ENCODE measurements around the gene RRP8.

- TF ChIP-seq CTCF (IDR thresholded peaks at IDR 0.05), result no peak
- TF ChIP-seq POLR2A (IDR thresholded peaks at IDR 0.05), result no peak
Measured at GRCh38 chr11:6633422-6634408, 30.3 kb upstream of the RRP8 start.

Data from lower leg skin (tissue), 3 donors.